Measurements from ENCODE around the gene QPCT.

QPCT gene

DNA sequence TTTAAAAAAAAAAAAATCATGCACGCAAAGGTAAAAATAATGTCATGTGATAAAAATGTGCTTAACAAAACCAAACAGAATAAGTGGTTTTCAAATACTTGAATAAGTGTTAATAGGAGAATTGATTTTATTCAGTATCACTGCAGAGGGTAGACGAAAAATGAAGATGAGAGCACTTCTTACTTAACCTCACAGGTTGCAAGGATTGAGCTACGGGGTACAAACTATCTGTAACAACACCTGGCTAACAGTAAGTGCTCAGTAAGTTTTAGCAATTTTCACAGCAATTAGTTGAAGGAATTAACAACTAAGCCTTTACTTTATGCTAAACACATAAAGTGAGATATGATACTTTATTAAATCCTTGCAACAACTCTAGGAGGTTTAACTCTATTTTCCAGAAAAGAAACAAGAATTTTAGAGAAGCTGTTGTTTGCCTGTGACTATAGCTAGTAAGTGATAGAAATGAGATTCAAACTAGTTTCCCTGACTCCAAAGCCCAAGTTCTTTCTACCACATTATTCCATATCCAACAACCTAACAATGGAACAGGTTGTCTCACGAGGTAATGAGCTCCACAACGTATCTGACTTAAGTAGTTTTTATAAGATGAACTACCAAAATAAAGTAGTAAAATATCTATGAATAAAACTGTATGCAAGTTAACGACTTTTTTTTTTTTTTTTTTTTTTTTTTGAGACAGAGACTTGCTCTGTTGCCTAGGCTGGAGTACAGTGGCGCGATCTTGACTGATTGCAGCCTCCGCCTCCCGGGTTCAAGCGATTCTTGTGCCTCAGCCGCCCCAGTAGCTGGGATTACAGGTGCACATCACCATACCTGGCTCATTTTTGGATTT is 24.4 kb upstream of the QPCT start:
- no peak overlapping the region for H3K4me3 ChIP-seq (replicated peaks in 1 of 2; ENCODE audit: low read depth in 2 of 2, low read length in 2 of 2)
- DNase-seq (ENCODE audit: low read depth in 2 of 2): no peak
- TF ChIP-seq, protein P1, sequence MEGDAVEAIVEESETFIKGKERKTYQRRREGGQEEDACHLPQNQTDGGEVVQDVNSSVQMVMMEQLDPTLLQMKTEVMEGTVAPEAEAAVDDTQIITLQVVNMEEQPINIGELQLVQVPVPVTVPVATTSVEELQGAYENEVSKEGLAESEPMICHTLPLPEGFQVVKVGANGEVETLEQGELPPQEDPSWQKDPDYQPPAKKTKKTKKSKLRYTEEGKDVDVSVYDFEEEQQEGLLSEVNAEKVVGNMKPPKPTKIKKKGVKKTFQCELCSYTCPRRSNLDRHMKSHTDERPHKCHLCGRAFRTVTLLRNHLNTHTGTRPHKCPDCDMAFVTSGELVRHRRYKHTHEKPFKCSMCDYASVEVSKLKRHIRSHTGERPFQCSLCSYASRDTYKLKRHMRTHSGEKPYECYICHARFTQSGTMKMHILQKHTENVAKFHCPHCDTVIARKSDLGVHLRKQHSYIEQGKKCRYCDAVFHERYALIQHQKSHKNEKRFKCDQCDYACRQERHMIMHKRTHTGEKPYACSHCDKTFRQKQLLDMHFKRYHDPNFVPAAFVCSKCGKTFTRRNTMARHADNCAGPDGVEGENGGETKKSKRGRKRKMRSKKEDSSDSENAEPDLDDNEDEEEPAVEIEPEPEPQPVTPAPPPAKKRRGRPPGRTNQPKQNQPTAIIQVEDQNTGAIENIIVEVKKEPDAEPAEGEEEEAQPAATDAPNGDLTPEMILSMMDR (IDR thresholded peaks at IDR 0.05; ENCODE audit: low read depth, low read length): no peak

DNA sequence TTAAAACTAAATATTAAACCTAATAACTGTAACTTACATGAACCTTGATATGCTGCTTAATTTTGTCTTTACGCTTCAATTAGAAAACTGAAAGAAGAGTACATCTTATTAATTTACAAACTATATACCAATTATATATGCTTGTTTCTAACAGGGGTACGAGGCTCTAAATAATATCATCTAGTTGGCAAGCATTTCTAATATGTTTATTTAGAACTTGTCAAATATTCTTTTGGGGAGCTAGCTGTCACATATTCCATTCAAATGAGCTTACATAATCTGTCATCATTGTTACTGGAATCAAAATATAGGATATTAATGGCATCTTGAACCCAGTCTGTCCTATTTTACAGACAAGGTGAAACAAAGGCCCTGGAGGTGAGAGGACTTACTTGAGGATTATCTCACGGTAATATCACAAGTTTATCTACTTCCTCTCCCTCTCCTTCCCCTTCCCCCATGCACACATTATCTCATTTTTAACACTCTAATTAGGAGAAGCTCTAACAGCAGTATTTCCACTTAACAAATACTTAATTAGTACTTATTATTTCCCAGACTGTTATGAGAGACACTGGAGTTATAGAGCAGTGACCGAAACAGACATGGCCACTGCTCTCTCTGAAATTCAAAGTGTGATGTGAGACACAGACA is 23.3 kb upstream of the QPCT start:
- H3K4me3 ChIP-seq (replicated peaks in 1 of 2; ENCODE audit: low read depth in 2 of 2, low read length in 2 of 2): no peak overlapping the region
- DNase-seq (ENCODE audit: low read depth in 2 of 2): no peak
- TF ChIP-seq, protein P1 (IDR thresholded peaks at IDR 0.05; ENCODE audit: low read depth, low read length): no peak

DNA sequence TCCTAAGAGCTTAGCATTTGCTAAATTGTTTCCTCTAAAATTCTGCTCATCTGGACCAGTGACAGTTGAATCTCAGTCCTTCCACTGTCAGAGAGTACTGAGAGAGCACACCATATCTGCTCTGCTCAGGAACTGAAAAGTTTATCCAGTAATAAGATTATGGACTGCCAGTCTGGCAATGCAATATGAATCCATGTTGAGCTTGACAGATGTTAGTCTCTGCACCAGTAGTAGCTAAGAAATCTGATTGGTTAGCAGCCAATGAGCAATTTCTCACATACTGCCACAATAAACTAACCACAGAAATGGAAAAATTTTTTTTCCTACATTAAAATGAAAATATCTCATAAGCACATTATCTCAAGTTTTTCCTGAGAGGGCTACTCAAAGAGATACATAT is 22.1 kb upstream of the QPCT start:
- H3K4me3 ChIP-seq (replicated peaks in 1 of 2; ENCODE audit: low read depth in 2 of 2, low read length in 2 of 2): peak overlapping the region in 1 of 2 donors; percentile 67
- DNase-seq (ENCODE audit: low read depth in 2 of 2): peak; percentile 58 to 62

DNA sequence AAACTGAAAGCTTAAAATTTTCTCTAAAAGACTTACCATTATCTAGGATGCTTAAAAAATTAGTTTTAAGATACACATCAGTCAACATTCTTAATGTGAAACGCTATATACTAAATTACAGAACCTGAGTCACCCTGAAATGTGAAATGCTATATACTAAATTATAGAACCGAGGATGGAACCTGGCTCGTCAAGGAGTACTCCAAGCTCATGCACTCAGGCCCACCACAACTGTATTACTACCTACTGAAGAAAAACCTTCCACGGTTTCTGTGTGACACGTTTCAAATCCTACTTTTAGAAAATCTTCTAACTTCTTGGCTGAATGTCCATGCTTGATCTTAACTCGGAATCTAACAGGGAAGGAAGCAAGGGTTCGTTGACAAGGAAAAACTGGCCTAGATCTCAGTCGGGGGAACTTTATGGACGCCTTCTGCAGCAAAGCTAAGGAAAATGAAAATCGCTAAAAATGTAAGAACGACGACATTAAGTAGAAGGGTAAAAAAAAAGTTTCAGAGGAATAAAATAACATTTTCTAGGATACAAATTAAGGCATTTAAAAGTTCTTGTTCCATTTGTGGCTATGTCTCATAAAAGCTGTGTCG is 21.2 kb upstream of the QPCT start:
- peak in 1 of 2 donors; percentile 36 for DNase-seq (ENCODE audit: low read depth in 2 of 2)
- TF ChIP-seq, protein P1 (IDR thresholded peaks at IDR 0.05; ENCODE audit: low read depth, low read length): no peak
- H3K4me3 ChIP-seq (replicated peaks in 1 of 2; ENCODE audit: low read depth in 2 of 2, low read length in 2 of 2): peak overlapping the region; percentile 67 to 82

More for the DNA sequence above, 22.1 kb upstream of the QPCT start:
- TF ChIP-seq, protein P1 (IDR thresholded peaks at IDR 0.05; ENCODE audit: low read depth, low read length): no peak

DNA sequence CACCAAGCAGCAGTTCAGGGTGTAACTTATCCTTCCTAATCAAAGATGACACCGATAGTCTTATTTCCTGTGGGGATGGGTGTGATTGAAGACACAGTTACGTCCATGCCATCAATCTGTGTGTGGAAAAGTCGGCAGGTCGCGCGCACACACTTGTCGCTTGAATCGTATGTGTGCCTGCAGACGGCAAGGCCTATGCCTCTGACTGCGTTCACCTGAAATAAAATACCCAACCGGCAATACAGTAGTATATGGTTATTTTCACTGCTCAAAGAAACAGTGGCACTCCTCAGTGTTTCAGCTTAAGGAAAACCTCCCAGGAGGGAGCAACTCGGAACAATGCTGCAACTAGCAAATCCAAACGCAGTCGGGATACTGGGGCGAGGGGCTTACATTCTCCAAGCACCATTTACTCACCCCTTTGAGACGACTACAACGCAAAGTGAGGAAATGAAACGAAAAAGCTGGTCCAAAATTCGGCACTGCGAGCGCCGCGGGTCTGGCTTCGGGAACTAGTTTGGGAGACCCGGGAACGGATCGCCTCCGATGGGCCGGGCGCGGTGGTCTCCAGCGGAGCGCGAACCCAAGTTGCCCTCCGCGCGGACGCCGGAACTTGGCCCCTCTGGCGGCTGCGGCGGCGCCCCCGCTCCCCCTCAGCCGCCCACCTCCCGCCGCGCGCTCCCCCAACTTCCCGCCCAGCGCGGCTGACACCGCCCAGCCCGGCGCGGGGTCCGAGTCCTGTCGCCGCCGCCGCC is 20.5 kb upstream of the QPCT start:
- DNase-seq (ENCODE audit: low read depth in 2 of 2): peak; percentile 31 to 54
- peak overlapping the region; percentile 67 to 82 for H3K4me3 ChIP-seq (replicated peaks in 1 of 2; ENCODE audit: low read depth in 2 of 2, low read length in 2 of 2)
- TF ChIP-seq, protein P1 (IDR thresholded peaks at IDR 0.05; ENCODE audit: low read depth, low read length): no peak

DNA sequence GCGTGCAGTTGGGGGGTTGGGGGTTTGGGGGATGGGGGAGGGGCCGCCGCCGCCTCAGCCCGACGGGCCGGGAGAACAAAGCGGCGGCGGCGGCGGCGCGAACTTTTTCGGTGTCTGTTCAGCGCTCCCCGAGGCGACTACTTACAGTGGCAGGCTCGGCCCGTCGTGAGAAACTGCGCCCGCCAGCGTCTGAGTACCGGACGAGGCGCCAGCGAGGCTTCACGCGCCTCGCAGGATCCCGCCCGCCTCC is 20.0 kb upstream of the QPCT start:
- peak; percentile 69 to 84 for DNase-seq (ENCODE audit: low read depth in 2 of 2)
- peak overlapping the region; percentile 67 to 82 for H3K4me3 ChIP-seq (replicated peaks in 1 of 2; ENCODE audit: low read depth in 2 of 2, low read length in 2 of 2)
- TF ChIP-seq, protein P1 (IDR thresholded peaks at IDR 0.05; ENCODE audit: low read depth, low read length): no peak
